NCI-H2107 treated with DMSO at 0.1 percent for 48 hours (cell line): ENCODE results near the gene MAPK14.

ENCODE experiments used
- DNase-seq: peaks from one replicate; lab custom pipeline; 2025; ENCODE audit not compliant: unreplicated experiment; lab: John Stamatoyannopoulos, UW

Gene MAPK14

DNA sequence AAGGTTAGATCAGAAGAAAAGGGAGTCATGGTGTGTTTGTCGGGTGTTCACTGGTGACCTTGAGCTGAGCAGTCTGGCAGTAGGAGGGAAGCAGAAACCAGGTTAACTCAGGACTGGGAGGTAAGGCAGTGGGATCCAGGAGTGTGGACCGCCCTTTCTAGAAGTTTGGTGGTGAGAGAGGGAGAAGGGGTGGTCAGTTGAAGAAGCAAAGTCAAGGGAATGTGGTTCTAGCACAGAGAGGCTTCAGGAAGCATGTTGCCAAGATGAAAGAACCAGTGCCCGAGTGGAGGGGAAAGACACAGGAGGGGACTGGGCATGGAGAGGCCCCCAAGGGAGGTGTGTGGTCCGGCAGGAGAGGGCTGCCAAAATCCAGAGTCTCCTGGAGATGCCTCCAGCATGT is 106.3 kb downstream of the MAPK14 start:
- no peak for DNase-seq

DNA sequence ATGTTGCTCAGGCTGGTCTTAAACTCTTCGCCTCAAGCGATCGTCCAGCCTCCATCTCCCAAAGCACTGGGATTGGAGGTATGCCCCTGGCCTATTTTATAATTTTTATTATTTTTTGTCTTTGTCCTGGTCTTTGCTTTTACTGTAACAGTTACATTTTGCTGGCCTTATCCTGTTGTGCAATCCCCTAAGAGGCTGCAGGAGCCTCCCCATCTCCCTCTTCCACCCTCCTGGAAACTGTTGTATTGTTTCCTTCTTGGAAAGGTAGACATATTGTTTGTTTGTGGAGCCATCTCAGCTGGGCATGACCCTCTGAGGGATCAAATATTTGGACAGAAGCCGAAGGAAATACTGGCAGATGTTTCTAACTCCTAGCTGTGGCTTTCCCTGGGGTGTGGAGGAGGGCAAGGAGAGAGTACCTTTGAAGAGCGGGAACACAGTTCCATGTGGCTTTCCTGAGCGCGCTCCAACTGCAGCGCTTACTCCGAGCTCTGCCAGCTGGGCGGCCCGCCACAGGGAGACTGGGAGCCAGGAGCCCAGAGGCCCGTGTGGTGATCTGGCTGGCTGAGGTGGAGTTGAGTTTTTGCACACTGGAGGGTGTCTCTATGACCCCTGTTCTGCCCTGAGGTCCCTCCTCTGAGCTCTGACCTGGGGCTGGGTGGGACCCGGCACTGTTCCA is 107.6 kb downstream of the MAPK14 start:
- peak; percentile 5 for DNase-seq

DNA sequence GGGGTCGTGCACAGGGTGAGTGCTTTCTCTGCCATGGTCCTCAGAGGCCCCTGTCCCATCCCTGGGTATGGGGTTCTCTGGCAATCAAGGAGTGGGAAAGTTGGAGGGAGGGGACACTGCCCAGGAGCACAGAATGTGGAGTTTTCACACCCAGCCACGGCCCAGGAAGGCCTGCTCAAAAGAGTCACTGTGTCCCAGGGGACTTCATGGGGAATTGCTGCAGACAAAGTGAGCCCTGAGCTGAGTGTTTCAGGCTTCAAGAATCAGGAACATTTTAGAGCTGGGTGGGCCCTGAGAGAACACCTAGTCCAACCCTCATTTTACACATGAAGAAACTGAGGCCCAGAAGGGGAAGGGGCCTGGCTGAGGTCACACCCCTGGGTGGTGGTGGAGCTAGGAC is 108.4 kb downstream of the MAPK14 start:
- DNase-seq, result no peak

- no peak for DNase-seq
Measured at GRCh38 chr6:36136551-36136950, 108.9 kb downstream of the MAPK14 start.

- no peak for DNase-seq
Measured at GRCh38 chr6:36138667-36139066, 111.1 kb downstream of the MAPK14 start.

DNA sequence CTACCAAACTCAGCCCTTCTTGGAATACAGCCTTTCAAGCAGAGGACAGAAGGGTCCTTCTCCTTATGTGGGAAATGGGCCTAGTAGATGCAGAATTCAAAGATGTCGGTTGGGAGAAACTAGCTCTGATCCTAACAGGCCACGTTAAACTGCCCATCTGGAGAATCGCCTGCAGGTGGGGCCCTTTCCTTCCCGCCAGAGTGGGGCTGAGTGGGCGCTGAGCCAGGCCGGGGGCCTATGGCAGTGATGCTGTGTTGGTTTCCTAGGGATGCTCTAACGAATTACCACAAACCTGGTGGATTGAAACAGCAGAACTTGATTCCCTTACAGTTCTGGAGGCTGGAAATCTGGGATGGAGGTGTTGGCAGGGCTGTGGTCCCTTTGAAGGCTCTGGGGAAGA is 111.8 kb downstream of the MAPK14 start:
- no peak for DNase-seq

DNA sequence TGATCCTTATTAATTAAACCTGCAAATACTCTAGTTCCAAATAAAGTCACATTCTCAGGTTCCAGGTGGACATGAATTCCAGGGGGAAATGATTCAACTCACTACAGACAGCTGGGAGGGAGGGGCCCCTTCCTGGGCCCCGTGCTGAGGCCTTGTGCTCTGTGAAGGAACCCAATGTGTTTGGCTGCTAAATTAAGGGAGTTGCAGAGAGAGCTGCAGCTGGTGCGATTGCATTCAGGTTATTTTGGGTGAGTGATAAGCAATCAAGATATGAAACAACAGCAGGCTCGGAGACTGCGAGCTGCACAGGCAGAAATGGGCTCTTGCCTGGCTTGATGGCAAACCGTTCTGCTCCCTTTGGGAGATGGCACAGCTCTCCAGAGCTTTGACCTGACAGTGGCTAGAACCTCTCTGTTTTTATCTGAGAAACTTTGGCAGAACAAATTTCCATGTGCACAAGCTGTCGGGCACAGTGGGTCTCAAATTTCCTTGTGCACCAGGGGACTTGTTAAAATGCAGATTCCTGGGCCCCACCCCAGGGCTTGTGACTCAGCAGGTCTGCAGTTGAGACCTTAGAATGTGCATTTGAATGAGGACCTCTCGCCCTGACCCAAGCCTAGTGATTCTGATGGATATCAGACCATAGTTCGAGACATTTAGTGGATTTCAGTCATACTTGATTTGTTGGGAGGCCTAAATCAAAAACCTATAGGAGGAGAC is 112.5 kb downstream of the MAPK14 start:
- DNase-seq, result no peak

DNA sequence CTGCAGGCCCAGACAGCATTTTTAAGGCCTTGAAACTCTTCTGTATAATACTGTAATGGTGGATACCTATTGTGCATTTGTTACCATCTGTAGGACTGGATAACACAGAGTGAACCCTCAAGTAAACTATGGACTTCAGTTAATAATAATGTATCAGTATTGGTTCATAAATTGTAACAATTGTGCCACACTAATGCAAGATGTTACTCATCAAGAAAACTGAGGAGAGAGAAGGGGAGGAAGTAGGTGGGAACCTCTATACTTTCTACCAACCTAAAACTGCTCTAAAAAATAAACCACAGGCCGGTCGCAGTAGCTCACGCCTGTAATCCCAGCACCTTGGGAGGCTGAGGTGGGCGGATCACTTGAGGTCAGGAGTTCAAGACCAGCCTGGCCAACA is 113.5 kb downstream of the MAPK14 start:
- DNase-seq, result no peak

GRCh38 chr6:36141961-36142360 is 114.4 kb downstream of the MAPK14 start:
- DNase-seq, result no peak

DNA sequence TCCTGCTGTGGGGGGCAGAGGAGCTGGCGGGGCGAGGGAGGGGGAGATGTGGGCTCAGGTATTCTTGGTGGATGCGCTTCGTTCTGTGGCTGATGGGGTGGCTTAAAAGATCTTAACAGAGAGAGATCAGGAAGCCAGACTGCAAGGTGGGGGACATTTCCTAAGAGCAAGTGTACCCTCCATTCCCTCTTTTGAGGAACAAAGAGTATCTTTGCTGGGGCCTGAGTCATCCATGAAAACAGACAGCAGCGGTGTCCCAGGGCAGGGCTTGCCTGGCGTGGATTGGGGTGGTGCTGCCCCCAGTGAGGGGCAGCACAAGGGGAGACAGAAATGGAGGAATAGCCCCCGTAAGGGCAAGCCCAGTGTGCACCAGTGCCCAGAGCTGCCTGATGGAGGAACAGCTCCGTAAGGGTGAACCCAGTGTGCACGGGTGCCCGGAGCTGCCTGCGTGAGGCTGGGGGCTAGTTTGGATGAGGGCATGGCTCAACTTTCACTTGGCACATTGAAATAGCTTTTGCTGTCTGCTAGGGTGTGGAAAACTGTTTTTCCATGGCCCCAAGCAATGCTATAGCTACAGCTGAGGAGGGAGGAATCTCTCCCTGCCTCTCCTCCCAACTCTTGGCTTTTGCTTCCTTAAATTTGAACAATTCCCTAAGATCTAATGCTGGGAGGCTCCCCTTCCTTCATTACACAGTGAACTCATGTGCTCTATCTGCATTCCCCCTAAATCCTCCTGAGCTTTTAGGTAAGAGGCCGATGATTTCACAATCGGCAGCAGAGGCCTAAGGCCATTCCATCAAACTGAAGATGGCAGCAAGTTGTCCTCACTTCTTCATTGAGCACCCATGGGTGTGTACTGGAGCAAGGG is 115.6 kb downstream of the MAPK14 start:
- DNase-seq, result no peak

DNA sequence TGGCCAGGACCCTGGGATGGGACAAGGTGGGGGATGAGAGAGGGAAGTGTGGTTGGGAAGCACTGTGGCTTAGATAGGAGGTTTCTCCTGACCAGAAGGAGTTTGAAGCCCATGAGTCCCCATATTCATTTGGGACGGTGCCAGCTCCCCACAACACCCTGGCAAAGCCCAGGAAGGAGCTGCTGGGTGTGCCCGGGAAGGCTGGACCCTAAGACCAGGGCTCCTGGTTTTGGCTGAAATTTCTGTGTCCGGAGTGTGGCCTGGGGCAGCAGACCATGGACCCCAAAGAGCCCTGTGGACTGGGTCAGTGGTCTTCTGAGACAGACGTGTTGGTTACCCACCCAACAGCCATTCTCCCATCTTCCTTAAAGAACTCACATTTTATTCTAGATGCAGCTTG is 117.9 kb downstream of the MAPK14 start:
- no peak for DNase-seq

DNA sequence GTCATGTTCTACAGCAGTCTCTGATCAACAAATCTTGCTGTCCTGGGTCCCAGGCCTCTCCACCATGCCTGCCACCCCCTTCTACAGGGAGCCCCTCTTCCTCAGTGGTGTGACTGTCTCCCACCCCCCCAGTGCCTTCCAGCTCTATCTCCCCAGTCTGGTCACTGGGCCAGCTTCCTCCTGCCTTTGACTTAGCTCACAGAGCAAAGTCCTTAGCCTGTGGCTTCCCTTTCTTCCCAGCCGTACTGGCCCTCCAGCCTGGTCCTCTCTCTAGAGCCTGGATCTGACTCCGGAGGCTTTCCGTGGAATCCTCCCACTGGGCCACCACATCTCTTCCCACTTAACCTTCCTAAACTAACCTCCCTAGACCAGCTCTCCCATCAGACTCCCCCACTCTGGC is 119.7 kb downstream of the MAPK14 start:
- DNase-seq, result no peak

DNA sequence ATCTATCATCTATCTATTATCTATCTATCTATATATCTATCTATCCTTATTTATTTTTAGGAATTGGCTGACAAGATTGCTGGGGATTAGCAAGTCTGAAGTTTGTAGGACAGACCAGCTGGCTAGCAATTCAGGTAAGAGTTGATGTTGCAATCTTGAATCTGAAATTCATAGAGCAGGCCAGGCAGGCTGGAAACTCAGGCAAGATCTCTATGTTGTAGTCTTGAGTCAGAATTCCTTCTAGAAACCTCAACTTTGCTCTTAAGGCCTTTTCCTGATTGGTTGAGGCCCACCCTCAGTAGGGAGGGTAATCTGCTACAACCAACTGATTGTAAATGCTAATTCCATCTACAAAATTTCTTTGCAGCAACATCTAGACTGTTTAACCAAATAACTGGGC is 121.9 kb downstream of the MAPK14 start:
- no peak for DNase-seq

GRCh38 chr6:36150283-36150682 is 122.7 kb downstream of the MAPK14 start:
- DNase-seq, result no peak

- no peak for DNase-seq
Measured at GRCh38 chr6:36154286-36154685, 126.7 kb downstream of the MAPK14 start.

GRCh38 chr6:36155662-36156061 is 128.1 kb downstream of the MAPK14 start:
- no peak for DNase-seq

GRCh38 chr6:36160147-36160760 is 132.6 kb downstream of the MAPK14 start:
- no peak for DNase-seq
